GM12873 (cell line): ENCODE data around the gene TMEM60.

ENCODE experiments used
- CTCF ChIP-seq: IDR thresholded peaks from 2 replicates; pipeline ENCODE4 v1.5.1; 2012; ENCODE audit warnings: low read depth, mild to moderate bottlenecking, moderate library complexity, low read length, control low read depth; ENCODE audit not compliant: insufficient read depth; ENCODE audit errors: missing control alignments

TMEM60 gene

GRCh38 chr7:77788327-77788902, 9.8 kb downstream of the TMEM60 start:
- no peak for TF ChIP-seq CTCF

GRCh38 chr7:77786741-77787140, 11.5 kb downstream of the TMEM60 start:
- TF ChIP-seq CTCF, result no peak

GRCh38 chr7:77786018-77786417, 12.2 kb downstream of the TMEM60 start:
- no peak for TF ChIP-seq CTCF

- TF ChIP-seq CTCF, result no peak
Observed at GRCh38 chr7:77783545-77783944, 14.7 kb downstream of the TMEM60 start.

GRCh38 chr7:77783111-77783510, 15.1 kb downstream of the TMEM60 start:
- TF ChIP-seq CTCF, result no peak

DNA sequence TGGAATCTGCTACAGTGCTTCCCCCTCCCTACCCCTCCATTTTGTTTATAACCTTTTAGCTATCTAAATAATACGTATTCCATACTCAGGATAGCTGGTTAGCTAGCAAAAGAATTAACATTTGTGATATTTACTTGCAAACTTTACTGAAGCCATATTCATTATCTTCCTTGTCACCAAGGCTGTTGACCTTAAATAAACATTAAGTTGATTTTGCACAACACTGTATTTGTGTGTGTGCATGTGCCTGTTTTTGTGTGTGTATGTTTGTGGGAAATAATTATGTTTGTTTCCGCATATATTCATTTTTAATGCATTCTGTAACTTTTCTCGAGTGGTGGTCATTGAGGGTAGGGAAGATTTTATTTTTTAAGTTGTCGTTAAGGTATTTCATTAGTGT, 15.9 kb downstream of the TMEM60 start:
- no peak for TF ChIP-seq CTCF

DNA sequence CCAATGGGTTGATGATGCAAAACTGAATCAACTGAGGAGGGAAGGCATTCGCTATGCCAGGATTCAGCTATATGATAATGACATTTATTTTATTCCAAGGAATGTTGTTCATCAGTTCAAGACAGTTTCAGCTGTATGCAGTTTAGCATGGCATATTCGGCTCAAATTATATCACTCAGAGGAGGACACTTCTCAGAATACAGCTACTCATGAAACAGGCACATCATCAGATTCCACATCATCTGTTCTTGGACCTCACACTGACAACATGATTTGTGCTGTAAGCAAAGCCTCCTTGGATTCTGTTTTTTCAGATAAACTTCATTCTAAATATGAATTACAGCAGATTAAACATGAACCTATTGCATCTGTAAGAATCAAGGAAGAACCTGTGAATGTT, 19.7 kb downstream of the TMEM60 start:
- no peak for TF ChIP-seq CTCF

GRCh38 chr7:77771901-77772300, 26.3 kb downstream of the TMEM60 start:
- no peak for TF ChIP-seq CTCF
